Fibroblast of lung (primary cell): ENCODE measurements around the gene PRMT7. TPM values are rescaled to one million over a fixed set of nuclear protein-coding genes. Genes with fewer than 3 reads are reported as not detected.

ENCODE experiments used
- DNase-seq, 2 donors: peaks; one replicate each; pipeline versions ENCODE4 v3.0.0 to v3.0.0-alpha.2; 2010; ENCODE audit warnings: low read depth in 2 of 2
- H2AFZ ChIP-seq: 2 replicates; pipeline ENCODE4 v1.5.1; 2012; ENCODE audit warnings: low read length, control low read depth, inconsistent platforms
- H3K27ac ChIP-seq: 2 replicates; pipeline ENCODE4 v1.5.1; 2011; ENCODE audit warnings: low read length, control low read depth; ENCODE audit not compliant: insufficient read depth
- H3K27me3 ChIP-seq: 2 replicates; pipeline ENCODE4 v1.5.1; 2011; ENCODE audit warnings: mild to moderate bottlenecking, low read length; ENCODE audit not compliant: control insufficient read depth, insufficient read depth
- H3K36me3 ChIP-seq: 2 replicates; pipeline ENCODE4 v1.5.1; 2011; ENCODE audit warnings: low read length; ENCODE audit not compliant: control insufficient read depth, insufficient read depth
- H3K4me1 ChIP-seq: 2 replicates; pipeline ENCODE4 v1.5.1; 2011; ENCODE audit warnings: low read length; ENCODE audit not compliant: control insufficient read depth, insufficient read depth; ENCODE audit errors: extremely low read depth
- H3K4me2 ChIP-seq: 2 replicates; pipeline ENCODE4 v1.5.1; 2011; ENCODE audit warnings: low read length, control low read depth; ENCODE audit not compliant: insufficient read depth; ENCODE audit errors: extremely low read depth
- H3K4me3 ChIP-seq, 4 experiments: fragments of 200-600 bp in 1 of 4; sonication (generic) in 1 of 4; replicated peaks in 1 of 4; 2 replicates each; pipeline ENCODE4 v1.5.1; 2011 to 2016; ENCODE audit warnings: low read length in 4 of 4, low read depth in 3 of 4, mild to moderate bottlenecking in 3 of 4, control low read depth in 2 of 4, inconsistent platforms in 1 of 4, mixed read lengths in 1 of 4; ENCODE audit not compliant: insufficient read depth in 1 of 4; ENCODE audit errors: control extremely low read depth in 1 of 4
- H3K79me2 ChIP-seq: 2 replicates; pipeline ENCODE4 v1.5.1; 2012; ENCODE audit warnings: mild to moderate bottlenecking, low read length, inconsistent platforms; ENCODE audit not compliant: control insufficient read depth, insufficient read depth
- H3K9ac ChIP-seq: 2 replicates; pipeline ENCODE4 v1.5.1; 2011; ENCODE audit warnings: mild to moderate bottlenecking, low read length, control low read depth; ENCODE audit not compliant: insufficient read depth
- H3K9me3 ChIP-seq: 2 replicates; pipeline ENCODE4 v1.5.1; 2012; ENCODE audit warnings: low read depth, low read length; ENCODE audit not compliant: control insufficient read depth, insufficient read depth
- H4K20me1 ChIP-seq: 2 replicates; pipeline ENCODE4 v1.5.1; 2011; ENCODE audit warnings: low read length; ENCODE audit not compliant: control insufficient read depth, insufficient read depth; ENCODE audit errors: extremely low read depth
- EZH2 ChIP-seq: IDR thresholded peaks from 2 replicates; pipeline ENCODE4 v1.5.1; 2012; ENCODE audit warnings: low read length, control low read depth, mild to moderate bottlenecking; ENCODE audit errors: missing control alignments
- polyA plus RNA-seq, 2 donors: library from polyadenylated mRNA; depleted of rRNA in 1 of 2; stranded (reverse) in 1 of 2; unstranded in 1 of 2; fragments of >200 nt; gene quantifications; 2 replicates each; pipeline ENCODE4 v1.2.1, GENCODE V29; 2011 to 2012; ENCODE audit warnings: missing spikeins in 1 of 2
- total RNA-seq: library from RNA; depleted of rRNA; stranded (reverse); fragments of >200 nt; gene quantifications from 2 replicates; pipeline ENCODE4 v1.2.1, GENCODE V29; 2014
- TF ChIP-seq, protein P1 (sequence below), 2 donors: IDR thresholded peaks in 1 of 2; conservative IDR thresholded peaks in 1 of 2; 1 replicate in 1 of 2; 2 replicates in 1 of 2; pipeline ENCODE4 v1.5.1; 2011 to 2012; ENCODE audit warnings: low read length in 2 of 2, control low read depth in 1 of 2, inconsistent platforms in 1 of 2, low read depth in 1 of 2, mild to moderate bottlenecking in 1 of 2

PRMT7 gene
- total and polyA plus RNA-seq, 2 donors (not counting 1 experiment from before 2014, with no cell fraction given): 24.0 to 39.3 TPM

DNA sequence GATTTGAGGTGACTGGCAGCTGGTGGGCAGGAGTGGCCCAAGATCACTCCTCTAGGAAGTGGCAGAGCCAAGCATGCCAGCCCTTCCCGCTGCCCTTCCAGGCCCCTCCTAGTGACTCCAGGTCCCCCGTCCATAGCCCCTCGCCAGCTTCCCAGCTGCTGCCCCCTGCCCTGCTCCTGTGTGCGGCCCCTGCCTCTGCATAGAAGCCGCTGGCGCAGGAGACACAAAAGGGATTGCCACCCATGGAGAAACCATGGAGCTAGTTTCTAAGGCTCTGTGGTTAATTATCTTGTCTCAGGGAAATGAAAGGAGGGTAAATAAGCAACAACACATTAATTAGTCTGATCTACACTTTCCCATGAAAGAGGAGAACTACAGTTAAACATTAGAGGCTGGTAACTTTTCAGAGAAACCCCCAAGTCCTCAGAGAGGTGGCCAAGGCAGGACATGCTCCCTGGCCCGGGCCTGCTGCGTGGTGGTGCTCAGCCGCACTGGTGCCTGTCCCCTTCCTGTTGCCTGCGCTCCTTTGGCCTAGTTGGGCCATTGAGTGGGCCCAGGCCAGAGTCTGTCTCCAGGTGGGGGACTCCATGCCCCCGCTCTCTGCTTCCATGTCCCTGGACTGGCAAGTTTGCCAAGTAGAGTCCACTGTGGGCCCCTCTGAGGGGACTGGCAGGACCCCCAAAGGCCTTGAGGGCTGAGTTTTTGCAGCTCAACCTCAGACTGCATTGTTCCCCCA is 65.2 kb downstream of the PRMT7 start:
- DNase-seq: no peak
- H4K20me1 ChIP-seq: no peaks in the 10 kb centered on the region
- no peak overlapping the region for H3K4me3 ChIP-seq

DNA sequence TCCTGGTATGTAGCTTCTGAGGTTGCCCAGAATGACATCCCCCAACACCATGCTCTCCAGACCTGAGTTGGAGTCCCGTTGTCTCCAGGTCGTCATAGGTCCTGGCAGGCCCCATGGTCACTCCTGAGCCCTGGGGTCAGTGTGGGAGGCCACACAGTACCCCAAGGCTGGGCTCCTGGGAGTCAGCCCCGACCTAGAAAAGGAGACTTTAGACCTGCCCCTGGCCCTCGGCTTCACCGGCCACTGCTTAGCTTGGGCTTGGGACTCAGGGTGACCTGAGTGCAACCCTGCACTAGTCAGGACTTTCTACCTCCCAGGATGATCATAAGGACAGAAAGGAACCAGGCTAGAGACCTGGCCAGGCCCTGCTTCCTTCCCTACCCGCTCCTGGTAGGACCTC is 65.8 kb downstream of the PRMT7 start:
- no peak overlapping the region for H2AFZ ChIP-seq
- no peak overlapping the region for H3K27ac ChIP-seq
- no peak overlapping the region for H3K9ac ChIP-seq
- peaks cover 10% of the 10 kb centered on the region for H3K27me3 ChIP-seq
- TF ChIP-seq, protein P1, sequence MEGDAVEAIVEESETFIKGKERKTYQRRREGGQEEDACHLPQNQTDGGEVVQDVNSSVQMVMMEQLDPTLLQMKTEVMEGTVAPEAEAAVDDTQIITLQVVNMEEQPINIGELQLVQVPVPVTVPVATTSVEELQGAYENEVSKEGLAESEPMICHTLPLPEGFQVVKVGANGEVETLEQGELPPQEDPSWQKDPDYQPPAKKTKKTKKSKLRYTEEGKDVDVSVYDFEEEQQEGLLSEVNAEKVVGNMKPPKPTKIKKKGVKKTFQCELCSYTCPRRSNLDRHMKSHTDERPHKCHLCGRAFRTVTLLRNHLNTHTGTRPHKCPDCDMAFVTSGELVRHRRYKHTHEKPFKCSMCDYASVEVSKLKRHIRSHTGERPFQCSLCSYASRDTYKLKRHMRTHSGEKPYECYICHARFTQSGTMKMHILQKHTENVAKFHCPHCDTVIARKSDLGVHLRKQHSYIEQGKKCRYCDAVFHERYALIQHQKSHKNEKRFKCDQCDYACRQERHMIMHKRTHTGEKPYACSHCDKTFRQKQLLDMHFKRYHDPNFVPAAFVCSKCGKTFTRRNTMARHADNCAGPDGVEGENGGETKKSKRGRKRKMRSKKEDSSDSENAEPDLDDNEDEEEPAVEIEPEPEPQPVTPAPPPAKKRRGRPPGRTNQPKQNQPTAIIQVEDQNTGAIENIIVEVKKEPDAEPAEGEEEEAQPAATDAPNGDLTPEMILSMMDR (conservative IDR thresholded peaks at IDR 0.05 in 1 of 2, IDR thresholded peaks at IDR 0.05 in 1 of 2; ENCODE audit: low read depth in 1 of 2, low read length in 2 of 2): no peak
- TF ChIP-seq EZH2: no peak
- H3K79me2 ChIP-seq: no peaks in the 10 kb centered on the region
- no peak overlapping the region for H3K4me3 ChIP-seq
- H4K20me1 ChIP-seq: no peaks in the 10 kb centered on the region
- DNase-seq: no peak
- H3K36me3 ChIP-seq: no peaks in the 10 kb centered on the region
- no peaks in the 10 kb centered on the region for H3K9me3 ChIP-seq
- no peaks in the 10 kb centered on the region for H3K4me1 ChIP-seq
- no peak overlapping the region for H3K4me2 ChIP-seq

More for the DNA sequence above, 65.2 kb downstream of the PRMT7 start:
- Histone ChIP-seq H3K9ac (no peak overlapping the region), H3K79me2 (no peaks in the 10 kb centered on the region), H3K4me2 (no peak overlapping the region), H3K27ac (no peak overlapping the region), H3K27me3 (peaks cover 9% of the 10 kb centered on the region), H3K4me1 (no peaks in the 10 kb centered on the region), H2AFZ (no peak overlapping the region), H3K36me3 (no peaks in the 10 kb centered on the region), H3K9me3 (no peaks in the 10 kb centered on the region)
- TF ChIP-seq EZH2: no peak
- TF ChIP-seq, protein P1 (conservative IDR thresholded peaks at IDR 0.05 in 1 of 2, IDR thresholded peaks at IDR 0.05 in 1 of 2; ENCODE audit: low read depth in 1 of 2, low read length in 2 of 2): no peak

DNA sequence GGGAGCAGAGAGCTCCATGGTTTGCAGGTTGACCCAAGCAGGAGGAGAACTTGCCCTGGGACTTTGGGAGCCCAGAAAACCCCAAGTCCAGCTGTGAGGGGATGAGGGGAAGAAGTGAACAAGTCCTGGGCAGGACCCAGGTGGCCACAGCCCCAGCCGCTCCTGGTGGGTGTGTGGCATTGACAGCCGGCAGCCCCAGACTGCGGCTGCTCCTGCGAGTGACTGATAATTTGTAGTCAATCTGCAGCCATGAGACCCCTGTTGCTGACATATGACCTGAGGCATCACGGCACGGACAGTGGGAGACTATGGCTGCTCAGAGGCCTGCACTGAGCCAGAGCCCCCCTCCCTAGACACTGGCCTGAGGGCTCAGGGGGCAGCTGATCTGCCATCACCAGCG is 66.4 kb downstream of the PRMT7 start:
- no peaks in the 10 kb centered on the region for H3K4me1 ChIP-seq
- H3K27me3 ChIP-seq: peaks cover 12% of the 10 kb centered on the region
- DNase-seq: no peak
- H3K36me3 ChIP-seq: no peaks in the 10 kb centered on the region
- H4K20me1 ChIP-seq: no peaks in the 10 kb centered on the region
- no peaks in the 10 kb centered on the region for H3K79me2 ChIP-seq
- no peak overlapping the region for H3K9ac ChIP-seq
- H2AFZ ChIP-seq: no peak overlapping the region
- H3K27ac ChIP-seq: no peak overlapping the region
- no peaks in the 10 kb centered on the region for H3K9me3 ChIP-seq
- H3K4me2 ChIP-seq: no peak overlapping the region
- H3K4me3 ChIP-seq: no peak overlapping the region
- TF ChIP-seq, protein P1 (conservative IDR thresholded peaks at IDR 0.05 in 1 of 2, IDR thresholded peaks at IDR 0.05 in 1 of 2; ENCODE audit: low read depth in 1 of 2, low read length in 2 of 2): no peak
- TF ChIP-seq EZH2: no peak
